ENCODE results near the gene ZFP36L1.

- TF ChIP-seq HMG20A (CRISPR knock-in tag; IDR thresholded peaks at IDR 0.05; ENCODE audit: borderline replicate concordance) = no peak
- no peak for TF ChIP-seq PHF21A (CRISPR knock-in tag; IDR thresholded peaks at IDR 0.05)
- TF ChIP-seq SRF (IDR thresholded peaks at IDR 0.05; ENCODE audit: low read depth, low read length) = no peak
- TF ChIP-seq ZNF747 (CRISPR knock-in tag; IDR thresholded peaks at IDR 0.05; ENCODE audit: borderline replicate concordance) = no peak
- no peak for TF ChIP-seq AKNA (CRISPR knock-in tag; IDR thresholded peaks at IDR 0.05; ENCODE audit: borderline replicate concordance)
- TF ChIP-seq ZNF512 (CRISPR knock-in tag; IDR thresholded peaks at IDR 0.05) = no peak
- TF ChIP-seq TBP (CRISPR knock-in tag; IDR thresholded peaks at IDR 0.05) = no peak
- TF ChIP-seq BCL3 (CRISPR knock-in tag; IDR thresholded peaks at IDR 0.05) = no peak
- TF ChIP-seq ZNF362 (CRISPR knock-in tag; IDR thresholded peaks at IDR 0.05; ENCODE audit: borderline replicate concordance) = no peak
- no peak for TF ChIP-seq CTCF (CRISPR knock-in tag; IDR thresholded peaks at IDR 0.05)
- no peak for TF ChIP-seq CREM (IDR thresholded peaks at IDR 0.05)
- TF ChIP-seq CREM (CRISPR knock-in tag; IDR thresholded peaks at IDR 0.05) = no peak
- TF ChIP-seq ZNF563 (CRISPR knock-in tag; IDR thresholded peaks at IDR 0.05) = no peak
- no peak for TF ChIP-seq ATF1 (CRISPR knock-in tag; IDR thresholded peaks at IDR 0.05)
- TF ChIP-seq RNF219 (CRISPR knock-in tag; IDR thresholded peaks at IDR 0.05) = no peak
These were observed 39.2 kb downstream of the ZFP36L1 start for GRCh38 chr14:68753690-68754089.

All from HepG2 (cell line).